CD4-positive, alpha-beta T cell (primary cell): ENCODE measurements around the gene TEX48. TPM values are rescaled to one million over a fixed set of nuclear protein-coding genes. Genes with fewer than 3 reads are reported as not detected.

ENCODE experiments used
- ATAC-seq: fragments of 200-7000 bp; cut with Tn5 transposase; one replicate; pipeline ENCODE4 v1.10.0; 2022; ENCODE audit warnings: mild to moderate bottlenecking; ENCODE audit not compliant: poor library complexity
- CTCF ChIA-PET: fragments of 350-600 bp; sonication (Branson Sonifier 250); formaldehyde crosslinking; loops from one replicate; lab custom pipeline; 2021; ENCODE audit warnings: antibody characterized with exemption, inconsistent platforms; lab: Charles Lee
- POLR2A ChIA-PET: fragments of 350-600 bp; sonication (Branson Sonifier 250); formaldehyde crosslinking; loops from one replicate; lab custom pipeline; 2021; ENCODE audit warnings: antibody characterized with exemption, inconsistent platforms; lab: Charles Lee
- DNase-seq, 14 experiments: peaks; one replicate each; pipeline ENCODE4 v3.0.0-alpha.2; 2013 to 2020; ENCODE audit warnings: mixed read lengths in 2 of 14
- H3K27ac ChIP-seq, 2 donors: one replicate each; pipeline versions ENCODE4 v1.5.1 to v1.7.0; 2013; ENCODE audit warnings: low read length in 2 of 2, low read depth in 1 of 2, mild to moderate bottlenecking in 1 of 2
- H3K27me3 ChIP-seq, 2 experiments: 1 replicate in 1 of 2; 2 replicates in 1 of 2; pipeline versions ENCODE4 v1.6.1 to v1.7.0; 2013; ENCODE audit warnings: low read length in 2 of 2, control low read depth in 1 of 2, mild to moderate bottlenecking in 1 of 2, moderate library complexity in 1 of 2; ENCODE audit not compliant: insufficient read depth in 2 of 2, control insufficient read depth in 1 of 2
- H3K36me3 ChIP-seq: one replicate; pipeline ENCODE4 v1.6.1; 2013; ENCODE audit warnings: low read length, control low read depth; ENCODE audit not compliant: insufficient read depth
- H3K4me1 ChIP-seq: one replicate; pipeline ENCODE4 v1.6.1; 2013; ENCODE audit warnings: low read length, control low read depth; ENCODE audit not compliant: insufficient read depth
- H3K4me3 ChIP-seq: one replicate; pipeline ENCODE4 v1.5.1; 2013; ENCODE audit warnings: mild to moderate bottlenecking, low read length, moderate library complexity
- H3K9me3 ChIP-seq, 2 experiments: 1 replicate in 1 of 2; 2 replicates in 1 of 2; pipeline versions ENCODE4 v1.6.1 to v1.7.0; 2013; ENCODE audit warnings: low read length in 2 of 2, mild to moderate bottlenecking in 2 of 2, control low read depth in 1 of 2, moderate library complexity in 1 of 2; ENCODE audit not compliant: control insufficient read depth in 1 of 2, insufficient read depth in 1 of 2
- H3K27ac Mint-ChIP-seq: one replicate; pipeline ENCODE4 v1.8.0; 2020; ENCODE audit warnings: mixed read lengths
- H3K27me3 Mint-ChIP-seq: one replicate; pipeline ENCODE4 v1.8.0; 2021; ENCODE audit warnings: mixed read lengths
- H3K36me3 Mint-ChIP-seq: one replicate; pipeline ENCODE4 v1.8.0; 2021; ENCODE audit warnings: low read depth, mixed read lengths
- H3K4me1 Mint-ChIP-seq: one replicate; pipeline ENCODE4 v1.8.0; 2021; ENCODE audit warnings: low read depth, mixed read lengths
- H3K4me3 Mint-ChIP-seq: one replicate; pipeline ENCODE4 v1.8.0; 2020; ENCODE audit warnings: mild to moderate bottlenecking, mixed read lengths
- H3K9me3 Mint-ChIP-seq: one replicate; pipeline ENCODE4 v1.8.0; 2020; ENCODE audit warnings: mixed read lengths
- CTCF ChIP-seq: fragments of 200-600 bp; IDR thresholded peaks from one replicate; pipeline ENCODE4 v1.8.0; 2022; ENCODE audit warnings: antibody characterized with exemption, mild to moderate bottlenecking
- intact Hi-C, 2 experiments: fragments of 100-400 bp; cut with DNase I in 1 of 2; cut with micrococcal nuclease in 1 of 2; formaldehyde crosslinking; loops; one replicate each; pipeline versions ENCODE4 v1.15.1 to v1.9.0; 2023 to 2025; cut with DNase I, micrococcal nuclease
- total RNA-seq, 174 experiments: library from RNA in 2 of 174; stranded (reverse) in 2 of 174; gene quantifications; one replicate each; pipeline ENCODE4 v1.2.3 and lab custom pipeline; 2021 to 2026

TEX48 gene
- total RNA-seq, 2 experiments from 2014 or later: not detected

GRCh38 chr9:114626415-114627020, 55.5 kb downstream of the TEX48 start:
- Histone ChIP-seq H3K36me3 (peaks cover 59% of the 10 kb centered on the region), H3K27ac (no peak overlapping the region), H3K9me3 (no peaks in the 10 kb centered on the region), H3K27me3 (no peaks in the 10 kb centered on the region), H3K4me1 (no peaks in the 10 kb centered on the region), H3K4me3 (no peak overlapping the region)
- H3K4me3 Mint-ChIP-seq: no peak overlapping the region
- ChIA-PET POLR2A (no interaction called here), CTCF (no interaction called here)
- H3K36me3 Mint-ChIP-seq: peaks cover 89% of the 10 kb centered on the region
- DNase-seq (no peak), ATAC-seq (no peak)
- no peaks in the 10 kb centered on the region for H3K27me3 Mint-ChIP-seq
- TF ChIP-seq CTCF: no peak
- no peak overlapping the region for H3K27ac Mint-ChIP-seq
- H3K4me1 Mint-ChIP-seq: peaks cover 6% of the 10 kb centered on the region
- intact Hi-C loops: no loop called here
- no peaks in the 10 kb centered on the region for H3K9me3 Mint-ChIP-seq

DNA sequence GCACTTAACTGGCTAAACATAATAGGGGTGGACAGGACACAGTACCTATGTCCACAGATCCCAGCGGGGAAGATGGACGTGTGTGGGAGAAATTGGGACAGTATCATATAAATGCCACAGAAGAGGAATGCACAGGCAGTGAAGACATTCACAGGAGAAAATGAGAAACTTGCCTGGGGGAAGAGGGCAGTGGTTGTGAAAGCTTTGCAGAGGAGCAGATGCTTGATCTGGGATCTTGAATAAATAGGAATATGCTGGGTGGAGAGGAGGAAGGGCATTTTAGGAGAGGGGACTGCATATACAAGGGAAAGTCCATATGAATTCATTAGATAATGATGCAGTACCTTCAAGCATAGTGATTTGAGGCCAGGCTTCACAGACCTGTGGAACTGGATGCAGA, 57.3 kb downstream of the TEX48 start:
- H3K27me3 ChIP-seq: no peaks in the 10 kb centered on the region
- Mint-ChIP-seq H3K4me1 (peaks cover 7% of the 10 kb centered on the region), H3K36me3 (peaks cover 80% of the 10 kb centered on the region), H3K27ac (no peak overlapping the region), H3K27me3 (no peaks in the 10 kb centered on the region), H3K4me3 (no peak overlapping the region), H3K9me3 (no peaks in the 10 kb centered on the region)
- DNase-seq (no peak), ATAC-seq (no peak)
- H3K27ac ChIP-seq: no peak overlapping the region
- TF ChIP-seq CTCF: no peak
- no peaks in the 10 kb centered on the region for H3K4me1 ChIP-seq
- intact Hi-C loops: no loop called here
- ChIA-PET CTCF (no interaction called here), POLR2A (interaction anchor here (1.1 kb wide), 1 partner anchor 37 kb away, joined by 3 read pairs; the partner anchor contains the start of gene ATP6V1G1)
- H3K36me3 ChIP-seq: peaks cover 43% of the 10 kb centered on the region
- no peaks in the 10 kb centered on the region for H3K9me3 ChIP-seq
- no peak overlapping the region for H3K4me3 ChIP-seq

GRCh38 chr9:114621975-114622609, 59.9 kb downstream of the TEX48 start:
- peaks cover 22% of the 10 kb centered on the region for H3K4me1 Mint-ChIP-seq
- POLR2A ChIA-PET: no interaction called here
- H3K36me3 Mint-ChIP-seq: peaks cover 76% of the 10 kb centered on the region

More at GRCh38 chr9:114621975-114622609, 59.9 kb downstream of the TEX48 start:
- no peaks in the 10 kb centered on the region for H3K27me3 ChIP-seq
- no peak for DNase-seq
- peaks cover 5% of the 10 kb centered on the region for H3K4me1 ChIP-seq
- intact Hi-C loops: no loop called here
- CTCF ChIA-PET: interaction anchor here (0.6 kb wide), 1 partner anchor 902 kb away, joined by 3 read pairs; no protein-coding TSS in a partner anchor
- H3K27ac Mint-ChIP-seq: no peak overlapping the region
- no peak overlapping the region for H3K4me3 Mint-ChIP-seq
- H3K36me3 ChIP-seq: peaks cover 34% of the 10 kb centered on the region
- no peaks in the 10 kb centered on the region for H3K27me3 Mint-ChIP-seq
- ATAC-seq: no peak
- no peak overlapping the region for H3K4me3 ChIP-seq
- H3K9me3 Mint-ChIP-seq: no peaks in the 10 kb centered on the region
- H3K9me3 ChIP-seq: no peaks in the 10 kb centered on the region
- no peak for TF ChIP-seq CTCF
- H3K27ac ChIP-seq: no peak overlapping the region
